ENCODE measurements around the gene ABCC3. TPM values are rescaled to one million over a fixed set of nuclear protein-coding genes. Genes with fewer than 3 reads are reported as not detected.

ABCC3 gene
- total RNA-seq, 1 donor: 39.3 TPM

DNA sequence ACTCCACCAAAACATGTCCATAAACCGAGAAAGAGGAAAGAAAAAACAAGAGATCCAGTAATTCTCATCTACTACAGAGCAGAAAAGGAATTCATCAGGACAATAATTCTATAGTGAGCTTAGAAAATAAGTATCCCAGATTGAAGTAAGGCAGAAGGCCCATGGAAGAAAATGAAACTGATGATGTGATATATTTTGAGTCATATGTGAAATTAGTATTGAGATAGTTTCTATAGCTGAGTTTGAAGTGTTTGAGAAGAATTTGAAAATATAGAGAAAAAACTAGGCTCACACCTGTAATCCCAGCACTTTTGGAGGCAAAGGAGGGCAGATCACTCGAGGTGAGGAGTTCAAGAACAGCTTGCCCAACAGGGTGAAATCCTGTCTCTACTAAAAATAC lies 104.4 kb downstream of the ABCC3 start:
- no peak for DNase-seq (ENCODE audit: low read depth)
- no peak overlapping the region for H3K4me3 ChIP-seq (ENCODE audit: low read depth, low read length)
- TF ChIP-seq CTCF (IDR thresholded peaks at IDR 0.05; ENCODE audit: insufficient read depth, low read depth, low read length): no peak

Small RNAs within 50 kb of the gene (small RNA-seq; reads per million reads assigned to genes)
- not detected for gene RF00019

Other genes starting within 250 kb of the ABCC3 start
- gene LRRC59, start 237.4 kb upstream of the ABCC3 start, total RNA-seq: 181 and 191 TPM in 2 replicates
- gene ACSF2, start 208.7 kb upstream of the ABCC3 start, total RNA-seq: 18.1 and 20.3 TPM in 2 replicates
- not detected in 2 replicates for gene CHAD, start 166.0 kb upstream of the ABCC3 start, total RNA-seq
- gene RSAD1, start 156.0 kb upstream of the ABCC3 start, total RNA-seq: 16.8 and 25.4 TPM in 2 replicates
- gene MYCBPAP, start 126.4 kb upstream of the ABCC3 start, total RNA-seq: 0.64 and 0.86 TPM in 2 replicates
- under 0.01 TPM in 1 of 2 replicates, not detected in the other for gene EPN3, start 102.1 kb upstream of the ABCC3 start, total RNA-seq
- gene SPATA20, start 87.7 kb upstream of the ABCC3 start, total RNA-seq: 102 and 109 TPM in 2 replicates
- under 0.01 and 0.43 TPM in 2 replicates for gene CACNA1G, start 74.2 kb upstream of the ABCC3 start, total RNA-seq
- gene ANKRD40, start 73.0 kb downstream of the ABCC3 start, total RNA-seq: 47.0 and 59.6 TPM in 2 replicates
- gene LUC7L3, start 84.7 kb downstream of the ABCC3 start, total RNA-seq: 26.7 and 31.5 TPM in 2 replicates
- gene ANKRD40CL, start 132.6 kb downstream of the ABCC3 start, total RNA-seq: not detected in 2 replicates
- gene WFIKKN2, start 200.7 kb downstream of the ABCC3 start, total RNA-seq: under 0.01 TPM in 2 replicates
- 13.5 and 18.6 TPM in 2 replicates for gene TOB1, start 231.5 kb downstream of the ABCC3 start, total RNA-seq

All from fibroblast of villous mesenchyme (primary cell).